Stomach (tissue), 9 donors: Measurements from ENCODE around the gene MRPS33. TPM values are rescaled to one million over a fixed set of nuclear protein-coding genes. Genes with fewer than 3 reads are reported as not detected.
A peak's percentile ranks its signal among the peaks of the same experiment; 100 is the strongest.

Experiments used
- DNase-seq, 2 donors: peaks; one replicate each; pipeline versions ENCODE4 v3.0.0 to v3.0.0-alpha.2; 2013 to 2019
- H3K27ac ChIP-seq, 5 donors: fragments of 200-600 bp in 4 of 5; sonication (generic) in 4 of 5; one replicate each; pipeline ENCODE4 v1.5.1; 2013 to 2019; ENCODE audit warnings: mild to moderate bottlenecking in 1 of 5, moderate library complexity in 1 of 5
- H3K27me3 ChIP-seq, 3 donors: fragments of 200-600 bp; sonication (generic); one replicate each; pipeline ENCODE4 v1.5.1; 2017 to 2019; ENCODE audit warnings: mixed run types in 1 of 3
- H3K36me3 ChIP-seq, 4 donors: fragments of 200-600 bp; sonication (generic); 1 replicate in 3 of 4; 2 replicates in 1 of 4; pipeline ENCODE4 v1.5.1; 2016 to 2019
- H3K4me1 ChIP-seq, 4 donors: fragments of 200-600 bp; sonication (generic); one replicate each; pipeline ENCODE4 v1.5.1; 2016 to 2019
- H3K4me3 ChIP-seq, 4 donors: fragments of 200-600 bp; sonication (generic) in 3 of 4; one replicate each; pipeline ENCODE4 v1.5.1; 2016 to 2019; ENCODE audit warnings: mild to moderate bottlenecking in 1 of 4
- H3K9me3 ChIP-seq, 4 donors: fragments of 200-600 bp; sonication (generic); one replicate each; pipeline ENCODE4 v1.5.1; 2016 to 2019
- CTCF ChIP-seq, 7 experiments: fragments of 450-650 bp in 4 of 7; fragments of 200-600 bp in 3 of 7; sonication (generic) in 3 of 7; IDR thresholded peaks; one replicate each; pipeline ENCODE4 v1.5.1; 2016 to 2019; ENCODE audit warnings: antibody characterized with exemption in 7 of 7, control low read depth in 2 of 7, mild to moderate bottlenecking in 1 of 7
- EP300 ChIP-seq: sonication (generic); formaldehyde crosslinking; IDR thresholded peaks from one replicate; pipeline ENCODE4 v1.6.1; 2017; ENCODE audit warnings: antibody characterized with exemption
- POLR2A ChIP-seq, 4 donors: fragments of 450-650 bp; IDR thresholded peaks; one replicate each; pipeline ENCODE4 v1.6.1; 2016; ENCODE audit warnings: antibody characterized with exemption in 4 of 4, control low read depth in 2 of 4, mild to moderate bottlenecking in 1 of 4, moderate library complexity in 1 of 4
- POLR2AphosphoS5 ChIP-seq, 3 donors: sonication (generic); formaldehyde crosslinking; IDR thresholded peaks; one replicate each; pipeline ENCODE4 v1.6.1; 2016; ENCODE audit warnings: antibody characterized with exemption in 3 of 3
- WGBS, 5 donors: extraction: QIAGEN DNeasy Blood & Tissue Kit in 3 of 5; methylation state at CpG; one replicate each; pipeline versions ENCODE4 v1.1.5 to v1.1.7; 2013 to 2018; 5-methylcytosine and 5-hydroxymethylcytosine counted together
- intact Hi-C: fragments of 100-400 bp; cut with DNase I; formaldehyde crosslinking; loops from one replicate; pipeline ENCODE4 v1.15.1; 2023; ENCODE audit warnings: low total_unique reads
- polyA plus RNA-seq, 3 donors: library from polyadenylated mRNA; stranded (reverse); fragments of 200-250 nt; gene quantifications; one replicate each; pipeline ENCODE4 v1.2.3, GENCODE V29; 2013
- total RNA-seq, 5 donors: library from RNA; depleted of rRNA; stranded (reverse); fragments of >200 nt; gene quantifications; one replicate each; pipeline versions ENCODE4 v1.1.0 to v1.2.3, GENCODE V29; 2014 to 2016
- donor health status: healthy with polysubstance abuse.
- donor health status: Bipolar disorder and iron deficiency.
- donor health status: healthy.

The MRPS33 gene
- total and polyA plus RNA-seq, 8 donors = 0.89 to 99.9 (median 51.3) TPM; not detected in 1

- H3K4me3 ChIP-seq = no peak overlapping the region
- no peaks in the 10 kb centered on the region for H3K27me3 ChIP-seq
- DNase-seq = no peak
- no peak overlapping the region for H3K27ac ChIP-seq
- TF ChIP-seq CTCF (IDR thresholded peaks at IDR 0.05) (no peak), POLR2AphosphoS5 (IDR thresholded peaks at IDR 0.05) (no peak), EP300 (no peak), POLR2A (IDR thresholded peaks at IDR 0.05) (no peak)
- H3K9me3 ChIP-seq = peaks cover 4 to 12% (median 7%) of the 10 kb centered on the region in 4 donors
- peaks cover 0 to 4% (median 0%) of the 10 kb centered on the region in 4 donors for H3K4me1 ChIP-seq
- H3K36me3 ChIP-seq = no peaks in the 10 kb centered on the region
- WGBS, 5 donors = 48 to 72% (median 69%) methylated on average over 4 of the region's 4 CpGs
- intact Hi-C loops = no loop called here
These were observed 30.9 kb downstream of the MRPS33 start for GRCh38 chr7:140983802-140984201.

- intact Hi-C loops = no loop called here
- Histone ChIP-seq H3K36me3 (no peaks in the 10 kb centered on the region), H3K27me3 (no peaks in the 10 kb centered on the region)
These were observed 32.2 kb downstream of the MRPS33 start for GRCh38 chr7:140982508-140982907.

GRCh38 chr7:140981951-140982350, 32.8 kb downstream of the MRPS33 start:
- Histone ChIP-seq H3K27ac (no peak overlapping the region), H3K9me3 (peaks cover 4 to 12% (median 7%) of the 10 kb centered on the region in 4 donors), H3K4me3 (no peak overlapping the region), H3K4me1 (peaks cover 0 to 5% (median 0%) of the 10 kb centered on the region in 4 donors), H3K36me3 (no peaks in the 10 kb centered on the region), H3K27me3 (no peaks in the 10 kb centered on the region)
- intact Hi-C loops = no loop called here
- WGBS, 5 donors = 26 to 45% (median 35%) methylated on average over 2 of the region's 2 CpGs
- TF ChIP-seq CTCF (IDR thresholded peaks at IDR 0.05) = no peak
- no peak for TF ChIP-seq EP300
- no peak for TF ChIP-seq POLR2A (IDR thresholded peaks at IDR 0.05)
- TF ChIP-seq POLR2AphosphoS5 (IDR thresholded peaks at IDR 0.05) = no peak
- no peak for DNase-seq

More at GRCh38 chr7:140982508-140982907, 32.2 kb downstream of the MRPS33 start:
- TF ChIP-seq POLR2A (IDR thresholded peaks at IDR 0.05) (no peak), EP300 (no peak), POLR2AphosphoS5 (IDR thresholded peaks at IDR 0.05) (no peak)
- Histone ChIP-seq H3K9me3 (peaks cover 4 to 12% (median 7%) of the 10 kb centered on the region in 4 donors), H3K4me3 (no peak overlapping the region), H3K4me1 (peaks cover 0 to 4% (median 0%) of the 10 kb centered on the region in 4 donors), H3K27ac (no peak overlapping the region)
- WGBS, 5 donors = 7 to 31% (median 18%) methylated on average over 2 of the region's 2 CpGs
- peak in 1 of 2 donors; percentile 16 for DNase-seq

- intact Hi-C loops = no loop called here
- WGBS, 5 donors = 79 to 92% (median 87%) methylated on average over 1 of the region's 1 CpG
- no peak overlapping the region for H3K4me3 ChIP-seq
These were observed 37.0 kb downstream of the MRPS33 start for GRCh38 chr7:140977741-140978140.

More at GRCh38 chr7:140977741-140978140, 37.0 kb downstream of the MRPS33 start:
- no peak for TF ChIP-seq CTCF (IDR thresholded peaks at IDR 0.05)
- no peak for TF ChIP-seq POLR2AphosphoS5 (IDR thresholded peaks at IDR 0.05)
- no peak for TF ChIP-seq POLR2A (IDR thresholded peaks at IDR 0.05)
- no peak for TF ChIP-seq EP300
- no peak for DNase-seq
- no peaks in the 10 kb centered on the region for H3K9me3 ChIP-seq
- H3K4me1 ChIP-seq = peaks cover 0 to 9% (median 0%) of the 10 kb centered on the region in 4 donors
- H3K27me3 ChIP-seq = no peaks in the 10 kb centered on the region
- no peak overlapping the region for H3K27ac ChIP-seq
- no peaks in the 10 kb centered on the region for H3K36me3 ChIP-seq
